A549 (cell line): Measurements from ENCODE around the gene ZFYVE28. TPM values are rescaled to one million over a fixed set of nuclear protein-coding genes. Genes with fewer than 3 reads are reported as not detected.

Source experiments
- ATAC-seq, 2 experiments: fragments of 200-7000 bp in 1 of 2; fragments of >200 bp in 1 of 2; cut with Nextera tagmentation in 1 of 2; cut with Tn5 transposase in 1 of 2; 3 replicates each; pipeline versions ENCODE4 v1.8.0 to v1.9.1; 2018 to 2020; ENCODE audit warnings: mild to moderate bottlenecking in 1 of 2, moderate library complexity in 1 of 2
- CTCF ChIA-PET: fragments of 300-600 bp; sonication (Branson Sonifier 250); formaldehyde crosslinking; extraction: SDS; loops from one replicate; lab custom pipeline; 2021; ENCODE audit warnings: antibody characterized with exemption, inconsistent platforms; lab: Yijun Ruan, JAX
- POLR2A ChIA-PET: fragments of 350-600 bp; formaldehyde crosslinking; extraction: SDS; loops from one replicate; lab custom pipeline; 2021; ENCODE audit warnings: antibody characterized with exemption, inconsistent platforms; lab: Yijun Ruan, JAX
- DNase-seq, 2 experiments: peaks; one replicate each; pipeline versions ENCODE4 v3.0.0 to v3.0.0-alpha.2; 2011 to 2016; ENCODE audit warnings: low read depth in 1 of 2, low spot score in 1 of 2
- FAIRE-seq: peaks from 2 replicates; lab custom pipeline; 2011; peaks lifted over from hg19 to GRCh38; lab: Jason Lieb, UNC
- H3K27ac ChIP-seq, 2 experiments: fragments of >200 bp; sonication (Bioruptor Twin); formaldehyde crosslinking; 3 replicates each; pipeline ENCODE4 v1.5.1; 2016 to 2017
- H3K4me1 ChIP-seq: fragments of >200 bp; sonication (Bioruptor Twin); formaldehyde crosslinking; 3 replicates; pipeline ENCODE4 v1.6.1; 2016
- H3K4me2 ChIP-seq: fragments of >200 bp; sonication (Bioruptor Twin); formaldehyde crosslinking; 3 replicates; pipeline ENCODE4 v1.6.1; 2016
- H3K4me3 ChIP-seq: fragments of >200 bp; sonication (Bioruptor Twin); formaldehyde crosslinking; 3 replicates; pipeline ENCODE4 v1.5.1; 2016
- H3K9me3 ChIP-seq: fragments of >200 bp; sonication (Bioruptor Twin); formaldehyde crosslinking; 3 replicates; pipeline ENCODE4 v1.6.1; 2016
- BCL3 ChIP-seq: fragments of >200 bp; sonication (Bioruptor Twin); formaldehyde crosslinking; IDR thresholded peaks from 3 replicates; pipeline ENCODE4 v1.6.1; 2016
- CEBPB ChIP-seq, 2 experiments: fragments of >200 bp in 1 of 2; sonication (Bioruptor Twin) in 1 of 2; formaldehyde crosslinking in 1 of 2; IDR thresholded peaks; 2 replicates each; pipeline ENCODE4 v1.6.1; 2012 to 2016
- CTCF ChIP-seq: fragments of >200 bp; sonication (Bioruptor Twin); formaldehyde crosslinking; IDR thresholded peaks from 3 replicates; pipeline ENCODE4 v1.5.1; 2016
- EHF ChIP-seq: fragments of 250-450 bp; sonication (Bioruptor Pico); IDR thresholded peaks from 2 replicates; pipeline ENCODE4 v1.5.0; 2020; ENCODE audit warnings: mild to moderate bottlenecking
- EHMT2 ChIP-seq: fragments of 200-600 bp; sonication (generic); IDR thresholded peaks from 2 replicates; pipeline ENCODE4 v1.6.1; 2016; ENCODE audit warnings: antibody characterized with exemption, low read depth, mild to moderate bottlenecking, moderate library complexity
- ELK1 ChIP-seq: fragments of 150-350 bp; IDR thresholded peaks from 2 replicates; pipeline ENCODE4 v1.6.1; 2014; ENCODE audit warnings: low read depth, mild to moderate bottlenecking, low read length
- ESRRA ChIP-seq: fragments of 150-350 bp; IDR thresholded peaks from 2 replicates; pipeline ENCODE4 v1.6.1; 2014; ENCODE audit warnings: mild to moderate bottlenecking, low read length, borderline replicate concordance
- GATA3 ChIP-seq: IDR thresholded peaks from 2 replicates; pipeline ENCODE4 v1.6.1; 2012; ENCODE audit warnings: borderline replicate concordance
- HOXA7 ChIP-seq: fragments of 250-450 bp; sonication (Bioruptor Pico); IDR thresholded peaks from 2 replicates; pipeline ENCODE4 v1.5.0; 2020; ENCODE audit warnings: mild to moderate bottlenecking, moderate library complexity
- HOXB5 ChIP-seq: fragments of 250-450 bp; sonication (Bioruptor Pico); IDR thresholded peaks from 2 replicates; pipeline ENCODE4 v1.5.0; 2020; ENCODE audit warnings: mild to moderate bottlenecking, moderate library complexity
- JUN ChIP-seq, 2 experiments: fragments of >200 bp; sonication (Bioruptor Twin); formaldehyde crosslinking; IDR thresholded peaks; 2 replicates in 1 of 2; 3 replicates in 1 of 2; pipeline ENCODE4 v1.6.1; 2016 to 2017
- KDM1A ChIP-seq: fragments of 200-600 bp; sonication (generic); IDR thresholded peaks from 2 replicates; pipeline ENCODE4 v1.6.1; 2016; ENCODE audit warnings: low read depth, mild to moderate bottlenecking
- MAX ChIP-seq: IDR thresholded peaks from 2 replicates; pipeline ENCODE4 v1.6.1; 2012
- NFE2L2 ChIP-seq: fragments of 150-350 bp; conservative IDR thresholded peaks from 2 replicates; pipeline ENCODE4 v1.6.1; 2014; ENCODE audit warnings: low read length
- NR3C1 ChIP-seq: fragments of >200 bp; sonication (Bioruptor Twin); formaldehyde crosslinking; IDR thresholded peaks from 3 replicates; pipeline ENCODE4 v1.6.1; 2017
- RCOR1 ChIP-seq: fragments of 150-350 bp; IDR thresholded peaks from 2 replicates; pipeline ENCODE4 v1.6.1; 2014; ENCODE audit warnings: antibody characterized with exemption, low read length, low read depth
- REST ChIP-seq: fragments of 200-600 bp; sonication (generic); IDR thresholded peaks from 2 replicates; pipeline ENCODE4 v1.6.1; 2016; ENCODE audit warnings: antibody characterized with exemption, mild to moderate bottlenecking, moderate library complexity
- ZC3H11A ChIP-seq: fragments of 450-650 bp; IDR thresholded peaks from 2 replicates; pipeline ENCODE4 v1.6.1; 2014; ENCODE audit warnings: antibody characterized with exemption, mild to moderate bottlenecking
- ZNF302 ChIP-seq: fragments of 250-450 bp; sonication (Bioruptor Pico); IDR thresholded peaks from 2 replicates; pipeline ENCODE4 v1.9.0; 2021; ENCODE audit warnings: inconsistent platforms, mild to moderate bottlenecking, moderate library complexity
- whole genome bisulfite sequencing: methylation state at CpG from one replicate; pipeline ENCODE4 v1.1.6; 2017; ENCODE audit errors: missing lambda C conversion rate; 5-methylcytosine and 5-hydroxymethylcytosine counted together
- polyA plus RNA-seq, 4 experiments: library from polyadenylated mRNA; depleted of rRNA in 3 of 4; stranded (reverse); fragments of >200 nt; fragmentation: RNase III in 1 of 4; extraction: RNeasy Plus Mini Kit Qiagen cat#74134 plus additional on column Dnase treatment in 1 of 4; gene quantifications; 2 replicates in 3 of 4; 3 replicates in 1 of 4; pipeline ENCODE4 v1.2.3, GENCODE V29; 2011 to 2017

Gene ZFYVE28
- polyA plus RNA-seq, 2 of the 4 experiments (the other 2 are of a cell fraction) = 2.1 to 2.3 TPM

- Histone ChIP-seq H3K4me3 (no peak overlapping the region), H3K4me2 (no peak overlapping the region), H3K4me1 (no peaks in the 10 kb centered on the region), H3K27ac (no peak overlapping the region), H3K9me3 (no peaks in the 10 kb centered on the region)
- POLR2A ChIA-PET = no interaction called here
- ATAC-seq = no peak
- DNase-seq = no peak
- FAIRE-seq = no peak
- 90% methylated on average over 31 of the region's 32 CpGs for WGBS
- CTCF ChIA-PET = no interaction called here
- TF ChIP-seq MAX = no peak
- no peak for TF ChIP-seq EHMT2
- no peak for TF ChIP-seq ZNF302 (CRISPR knock-in tag)
- no peak for TF ChIP-seq EHF
- no peak for TF ChIP-seq NFE2L2
- TF ChIP-seq ELK1 = no peak
- TF ChIP-seq CEBPB (IDR thresholded peaks at IDR 0.05) = no peak
- TF ChIP-seq KDM1A = no peak
Observed at GRCh38 chr4:2254665-2255500, 163.6 kb downstream of the ZFYVE28 start.

GRCh38 chr4:2253160-2254084 is 165.0 kb downstream of the ZFYVE28 start:
- ChIA-PET POLR2A (interaction anchor here (1.4 kb wide), 1 partner anchor 9 kb away, joined by 4 read pairs; the partner anchor contains the start of gene MXD4), CTCF (no interaction called here)
- 89% methylated on average over 16 of the region's 32 CpGs for WGBS
- Histone ChIP-seq H3K4me3 (no peak overlapping the region), H3K4me2 (no peak overlapping the region), H3K4me1 (no peaks in the 10 kb centered on the region), H3K27ac (no peak overlapping the region), H3K9me3 (no peaks in the 10 kb centered on the region)
- ATAC-seq = no peak
- no peak for TF ChIP-seq ESRRA
- no peak for TF ChIP-seq JUN (IDR thresholded peaks at IDR 0.05)
- TF ChIP-seq GATA3 = no peak
- TF ChIP-seq HOXA7 (CRISPR knock-in tag) = no peak
- no peak for TF ChIP-seq ZC3H11A
- TF ChIP-seq REST = no peak
- no peak for TF ChIP-seq HOXB5 (CRISPR knock-in tag)
- TF ChIP-seq BCL3 = no peak
- no peak for TF ChIP-seq RCOR1
- no peak for TF ChIP-seq ELK1
- no peak for TF ChIP-seq NR3C1
- TF ChIP-seq CTCF = no peak
- DNase-seq = no peak
- FAIRE-seq = no peak
